HG03108 (cell line): ENCODE results near the gene HHLA2.
A peak's percentile ranks its signal among the peaks of the same experiment; 100 is the strongest.
"Not testable (repeated sequence)": the region's sequence is repeated elsewhere in the genome, so short reads cannot be mapped to it uniquely, and the experiment has no call there.

Source experiments
- ATAC-seq: cut with Tn5 transposase; IDR thresholded peaks from one replicate; pipeline ENCODE4 v1.9.1; 2021; ENCODE audit warnings: moderate library complexity; ENCODE audit not compliant: unreplicated experiment

HHLA2 gene

GRCh38 chr3:108296239-108296638, at the start of gene HHLA2:
HHLA2 (plus strand) TSS chr3:108296548; CDS start chr3:108351814, 55,266 bp downstream.
- no peak for ATAC-seq

- ATAC-seq = no peak
Measured at GRCh38 chr3:108250626-108251025, 45.7 kb upstream of the HHLA2 start.

- ATAC-seq = no peak
Measured at GRCh38 chr3:108251265-108251664, 45.1 kb upstream of the HHLA2 start.

GRCh38 chr3:108251844-108252243, 44.5 kb upstream of the HHLA2 start:
- no peak for ATAC-seq

- ATAC-seq = no peak
Measured at GRCh38 chr3:108255131-108255530, 41.2 kb upstream of the HHLA2 start.

GRCh38 chr3:108264534-108265298, 31.6 kb upstream of the HHLA2 start:
- not testable (repeated sequence) for ATAC-seq

GRCh38 chr3:108268235-108268634, 28.1 kb upstream of the HHLA2 start:
- not testable (repeated sequence) for ATAC-seq

- no peak for ATAC-seq
Measured at GRCh38 chr3:108271626-108272025, 24.7 kb upstream of the HHLA2 start.

- not testable (repeated sequence) for ATAC-seq
Measured at GRCh38 chr3:108279066-108279465, 17.3 kb upstream of the HHLA2 start.

- ATAC-seq = no peak
Measured at GRCh38 chr3:108280476-108280875, 15.9 kb upstream of the HHLA2 start.

- ATAC-seq = no peak
Measured at GRCh38 chr3:108281670-108282069, 14.7 kb upstream of the HHLA2 start.

- no peak for ATAC-seq
Measured at GRCh38 chr3:108283006-108283405, 13.3 kb upstream of the HHLA2 start.

- no peak for ATAC-seq
Measured at GRCh38 chr3:108283989-108284388, 12.4 kb upstream of the HHLA2 start.

GRCh38 chr3:108285176-108285575, 11.2 kb upstream of the HHLA2 start:
- no peak for ATAC-seq

- ATAC-seq = no peak
Measured at GRCh38 chr3:108287146-108287545, 9.2 kb upstream of the HHLA2 start.

GRCh38 chr3:108288193-108288592, 8.2 kb upstream of the HHLA2 start:
- ATAC-seq = not testable (repeated sequence)

GRCh38 chr3:108289159-108289558, 7.2 kb upstream of the HHLA2 start:
- ATAC-seq = no peak

GRCh38 chr3:108292450-108292849, 3.9 kb upstream of the HHLA2 start:
- no peak for ATAC-seq

- peak; percentile 94 for ATAC-seq
Measured at GRCh38 chr3:108292905-108293328, 3.4 kb upstream of the HHLA2 start.

- peak; percentile 59 for ATAC-seq
Measured at GRCh38 chr3:108293858-108294257, 2.5 kb upstream of the HHLA2 start.

- ATAC-seq = no peak
Measured at GRCh38 chr3:108295421-108296175, 750 bp upstream of the HHLA2 start.

GRCh38 chr3:108297647-108298046, 1.3 kb downstream of the HHLA2 start:
- ATAC-seq = no peak
